MCF 10A (cell line): ENCODE measurements around the gene VILL. TPM values are rescaled to one million over a fixed set of nuclear protein-coding genes. Genes with fewer than 3 reads are reported as not detected.
"Not testable (repeated sequence)": the region's sequence is repeated elsewhere in the genome, so short reads cannot be mapped to it uniquely, and the experiment has no call there.

Experiments
- BruUV-seq: library from RNA; stranded (reverse); fragments of 400-500 nt; replicated peaks from 2 replicates; lab custom pipeline; 2021; lab: Mats Ljungman, UMichigan
- CTCF ChIA-PET: fragments of 300-600 bp; sonication (Branson Sonifier 250); formaldehyde crosslinking; extraction: SDS; loops from one replicate; lab custom pipeline; 2021; ENCODE audit warnings: antibody characterized with exemption, inconsistent platforms; lab: Yijun Ruan, JAX
- POLR2A ChIA-PET: fragments of 300-600, 350-650 bp; sonication (Branson Sonifier 250); formaldehyde crosslinking; extraction: SDS; loops from one replicate; lab custom pipeline; 2020; ENCODE audit warnings: antibody characterized with exemption, inconsistent platforms; lab: Yijun Ruan, JAX
- DNase-seq: peaks from one replicate; pipeline ENCODE4 v3.0.0-alpha.2; 2018; ENCODE audit not compliant: unreplicated experiment
- H3K27ac Mint-ChIP-seq: one replicate; pipeline ENCODE4 v1.8.0; 2022; ENCODE audit warnings: mild to moderate bottlenecking, low read depth, mixed read lengths; ENCODE audit not compliant: unreplicated experiment
- H3K27me3 Mint-ChIP-seq: one replicate; pipeline ENCODE4 v1.8.0; 2022; ENCODE audit warnings: mixed read lengths; ENCODE audit not compliant: insufficient read depth, unreplicated experiment
- H3K36me3 Mint-ChIP-seq: one replicate; pipeline ENCODE4 v1.8.0; 2022; ENCODE audit warnings: mild to moderate bottlenecking, moderate library complexity, mixed read lengths; ENCODE audit not compliant: insufficient read depth, unreplicated experiment
- H3K4me1 Mint-ChIP-seq: one replicate; pipeline ENCODE4 v1.8.0; 2022; ENCODE audit warnings: mixed read lengths; ENCODE audit not compliant: insufficient read depth, unreplicated experiment
- H3K4me3 Mint-ChIP-seq: one replicate; pipeline ENCODE4 v1.8.0; 2022; ENCODE audit warnings: mild to moderate bottlenecking, moderate library complexity, mixed read lengths; ENCODE audit not compliant: unreplicated experiment
- H3K9me3 Mint-ChIP-seq: one replicate; pipeline ENCODE4 v1.8.0; 2022; ENCODE audit warnings: mixed read lengths; ENCODE audit not compliant: unreplicated experiment
- CTCF ChIP-seq: fragments of 200-600 bp; IDR thresholded peaks from one replicate; pipeline ENCODE4 v1.8.0; 2022; ENCODE audit warnings: antibody characterized with exemption, mild to moderate bottlenecking; ENCODE audit not compliant: unreplicated experiment
- intact Hi-C: fragments of 100-400 bp; cut with micrococcal nuclease; formaldehyde crosslinking; loops from 2 replicates; pipeline ENCODE4 v1.14.1; 2022
- total RNA-seq: library from RNA; stranded (reverse); gene quantifications from 2 replicates; pipeline ENCODE4 v1.2.3, GENCODE V29; 2022

Gene VILL
- total RNA-seq, 1 experiment from 2014 or later: not detected

GRCh38 chr3:38030126-38031021 lies 39.8 kb downstream of the VILL start:
- BruUV-seq: no TSS peak
- Mint-ChIP-seq H3K27ac (peak overlapping the region; percentile 78), H3K27me3 (no peaks in the 10 kb centered on the region), H3K4me3 (peak overlapping the region; percentile 5), H3K9me3 (no peaks in the 10 kb centered on the region), H3K36me3 (no peaks in the 10 kb centered on the region), H3K4me1 (peaks cover 26% of the 10 kb centered on the region)
- CTCF ChIA-PET: interaction anchor here (1.2 to 2.3 kb wide), 2 partner anchors 27 to 316 kb away, joined by 4 to 10 read pairs; partner anchors contain the start of gene XYLB
- no peak for DNase-seq
- intact Hi-C loops: no loop called here
- POLR2A ChIA-PET: interaction anchor here (1.4 to 2.7 kb wide), 2 partner anchors 107 to 135 kb away, joined by 4 to 12 read pairs; partner anchors contain the start of genes ACAA1 and OXSR1
- TF ChIP-seq CTCF: no peak

- no peak for TF ChIP-seq CTCF
- ChIA-PET POLR2A (interaction anchor here (0.7 to 2.7 kb wide), 6 partner anchors 11 to 177 kb away, joined by 3 to 12 read pairs (median 4); partner anchors contain the start of genes ACAA1 and OXSR1), CTCF (interaction anchor here (0.6 to 2.3 kb wide), 7 partner anchors 13 to 661 kb away, joined by 3 to 10 read pairs (median 4); partner anchors contain the start of gene XYLB)
- no peaks in the 10 kb centered on the region for H3K9me3 Mint-ChIP-seq
- no peaks in the 10 kb centered on the region for H3K27me3 Mint-ChIP-seq
- intact Hi-C loops: no loop called here
- H3K36me3 Mint-ChIP-seq: no peaks in the 10 kb centered on the region
- H3K4me3 Mint-ChIP-seq: peak overlapping the region; percentile 5
- peaks cover 19% of the 10 kb centered on the region for H3K4me1 Mint-ChIP-seq
- DNase-seq: peak; percentile 93
- peak overlapping the region; percentile 78 for H3K27ac Mint-ChIP-seq
- BruUV-seq: TSS peak; percentile 47
Measured at GRCh38 chr3:38031022-38031994, 40.7 kb downstream of the VILL start.

- DNase-seq: no peak
- Mint-ChIP-seq H3K27ac (no peak overlapping the region), H3K4me3 (no peak overlapping the region), H3K27me3 (no peaks in the 10 kb centered on the region), H3K9me3 (no peaks in the 10 kb centered on the region), H3K4me1 (peaks cover 19% of the 10 kb centered on the region), H3K36me3 (no peaks in the 10 kb centered on the region)
- intact Hi-C loops: no loop called here
- no peak for TF ChIP-seq CTCF
- BruUV-seq: no TSS peak
- ChIA-PET POLR2A (interaction anchor here (1.0 to 2.7 kb wide), 3 partner anchors 86 to 178 kb away, joined by 3 to 12 read pairs (median 5); partner anchors contain the start of gene ACAA1), CTCF (interaction anchor here (1.1 to 2.3 kb wide), 2 partner anchors 26 to 29 kb away, joined by 3 to 10 read pairs; no protein-coding TSS in a partner anchor)
Measured at GRCh38 chr3:38032328-38032865, 41.8 kb downstream of the VILL start.

- intact Hi-C loops, H3K27ac Mint-ChIP-seq, CTCF ChIA-PET, H3K4me3 Mint-ChIP-seq, H3K36me3 Mint-ChIP-seq, H3K9me3 Mint-ChIP-seq, H3K27me3 Mint-ChIP-seq, DNase-seq, BruUV-seq: not testable (repeated sequence)
- POLR2A ChIA-PET: interaction anchor here (2.7 kb wide), 1 partner anchor 104 kb away, joined by 12 read pairs; the partner anchor contains the start of gene ACAA1
- H3K4me1 Mint-ChIP-seq: peaks cover 19% of the 10 kb centered on the region
Measured at GRCh38 chr3:38033586-38033985, 43.0 kb downstream of the VILL start.

- POLR2A ChIA-PET, H3K36me3 Mint-ChIP-seq, H3K9me3 Mint-ChIP-seq, DNase-seq, H3K4me3 Mint-ChIP-seq, intact Hi-C loops, BruUV-seq, H3K27me3 Mint-ChIP-seq, H3K27ac Mint-ChIP-seq: not testable (repeated sequence)
- H3K4me1 Mint-ChIP-seq: peaks cover 19% of the 10 kb centered on the region
- CTCF ChIA-PET: interaction anchor here (0.6 to 0.8 kb wide), 3 partner anchors 72 to 1306 kb away, joined by 4 to 6 read pairs (median 4); no protein-coding TSS in a partner anchor
Measured at GRCh38 chr3:38034335-38034734, 43.7 kb downstream of the VILL start.
